Epithelial cell of proximal tubule (primary cell): ENCODE measurements around the gene NAA16. TPM values are rescaled to one million over a fixed set of nuclear protein-coding genes. Genes with fewer than 3 reads are reported as not detected.
A peak's percentile ranks its signal among the peaks of the same experiment; 100 is the strongest.

Experiments used
- DNase-seq: peaks from one replicate; pipeline ENCODE4 v3.0.0-alpha.2; 2011; ENCODE audit warnings: low read depth
- H3K4me3 ChIP-seq: 2 replicates; pipeline ENCODE4 v1.5.1; 2011; ENCODE audit warnings: low read depth, mild to moderate bottlenecking, low read length
- total RNA-seq: library from RNA; depleted of rRNA; stranded (reverse); fragments of >200 nt; gene quantifications from 2 replicates; pipeline ENCODE4 v1.2.3, GENCODE V29; 2015
- TF ChIP-seq, protein P1 (sequence below): conservative IDR thresholded peaks from 2 replicates; pipeline ENCODE4 v1.5.1; 2012; ENCODE audit warnings: low read depth, mild to moderate bottlenecking, low read length

Gene NAA16
- total RNA-seq, result 5.7 and 9.6 TPM in 2 replicates

DNA sequence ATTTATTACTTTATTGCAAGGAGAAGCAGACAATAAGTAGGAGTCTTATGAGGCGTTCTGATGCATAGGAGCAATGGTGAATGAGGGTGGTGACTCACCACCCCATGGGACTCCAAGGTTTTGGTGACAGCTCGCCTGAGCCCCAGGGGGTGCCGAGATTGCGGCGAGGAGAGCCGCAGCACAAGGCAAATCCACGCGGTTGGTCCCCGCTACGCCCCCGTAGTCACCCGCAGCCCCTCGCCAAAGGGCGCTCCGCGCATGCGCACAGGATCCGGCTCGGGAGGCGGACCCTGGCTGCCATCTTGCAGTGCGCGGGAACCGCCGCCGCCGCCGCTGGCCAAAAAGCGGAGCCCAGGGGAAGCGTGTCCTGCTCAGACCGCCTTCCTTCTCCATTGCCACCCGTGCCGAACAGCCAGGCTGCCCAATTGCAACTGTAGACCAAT is at the start of gene NAA16:
NAA16 (plus strand) TSS at position 305 of the 443 bp plus-strand sequence. CDS start 262 bp downstream, outside the sequence.
- H3K4me3 ChIP-seq, result peak within 1 kb of the TSS; percentile 96
- DNase-seq, result no peak
- TF ChIP-seq, protein P1, sequence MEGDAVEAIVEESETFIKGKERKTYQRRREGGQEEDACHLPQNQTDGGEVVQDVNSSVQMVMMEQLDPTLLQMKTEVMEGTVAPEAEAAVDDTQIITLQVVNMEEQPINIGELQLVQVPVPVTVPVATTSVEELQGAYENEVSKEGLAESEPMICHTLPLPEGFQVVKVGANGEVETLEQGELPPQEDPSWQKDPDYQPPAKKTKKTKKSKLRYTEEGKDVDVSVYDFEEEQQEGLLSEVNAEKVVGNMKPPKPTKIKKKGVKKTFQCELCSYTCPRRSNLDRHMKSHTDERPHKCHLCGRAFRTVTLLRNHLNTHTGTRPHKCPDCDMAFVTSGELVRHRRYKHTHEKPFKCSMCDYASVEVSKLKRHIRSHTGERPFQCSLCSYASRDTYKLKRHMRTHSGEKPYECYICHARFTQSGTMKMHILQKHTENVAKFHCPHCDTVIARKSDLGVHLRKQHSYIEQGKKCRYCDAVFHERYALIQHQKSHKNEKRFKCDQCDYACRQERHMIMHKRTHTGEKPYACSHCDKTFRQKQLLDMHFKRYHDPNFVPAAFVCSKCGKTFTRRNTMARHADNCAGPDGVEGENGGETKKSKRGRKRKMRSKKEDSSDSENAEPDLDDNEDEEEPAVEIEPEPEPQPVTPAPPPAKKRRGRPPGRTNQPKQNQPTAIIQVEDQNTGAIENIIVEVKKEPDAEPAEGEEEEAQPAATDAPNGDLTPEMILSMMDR, result no peak

DNA sequence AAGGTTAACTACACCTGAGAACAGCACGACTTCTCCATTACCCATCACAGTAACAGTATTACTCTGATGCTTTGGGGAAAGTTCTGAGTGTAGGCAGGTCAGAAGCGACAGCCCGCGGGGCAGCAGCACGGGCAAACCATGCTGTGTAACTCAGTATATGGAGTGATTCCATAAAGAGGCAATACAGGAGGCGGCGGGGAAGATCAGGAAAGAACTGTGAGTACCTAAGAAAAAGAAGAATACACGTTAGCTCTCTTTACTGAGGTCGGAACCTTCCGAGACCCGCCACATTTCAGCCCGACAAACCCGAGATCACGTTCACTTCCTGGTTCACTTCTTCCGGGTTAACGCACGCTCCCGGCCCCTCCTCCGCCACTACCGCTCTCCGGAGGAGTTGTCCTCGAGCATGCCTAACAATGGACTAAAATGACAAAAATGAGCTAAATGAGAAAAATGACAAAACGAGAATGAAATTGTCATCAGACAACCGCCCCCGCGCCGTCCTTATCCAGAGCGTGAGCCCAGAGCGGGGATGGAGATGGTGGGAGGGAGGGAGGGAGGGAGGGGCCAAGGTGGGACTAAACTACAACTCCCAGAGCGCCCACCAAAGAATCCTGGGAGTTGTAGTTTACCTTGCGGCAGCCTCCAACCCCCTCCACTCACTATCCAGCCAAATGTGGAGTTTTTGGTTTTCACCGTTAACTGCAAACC is 47.7 kb upstream of the NAA16 start, which contains the start of gene MTRF1:
MTRF1 (minus strand) TSS at position 316 of the 711 bp plus-strand sequence. CDS start 2,669 bp downstream, outside the sequence.
- DNase-seq, result no peak
- TF ChIP-seq, protein P1, result no peak
- H3K4me3 ChIP-seq, result peak within 1 kb of the TSS; percentile 83

DNA sequence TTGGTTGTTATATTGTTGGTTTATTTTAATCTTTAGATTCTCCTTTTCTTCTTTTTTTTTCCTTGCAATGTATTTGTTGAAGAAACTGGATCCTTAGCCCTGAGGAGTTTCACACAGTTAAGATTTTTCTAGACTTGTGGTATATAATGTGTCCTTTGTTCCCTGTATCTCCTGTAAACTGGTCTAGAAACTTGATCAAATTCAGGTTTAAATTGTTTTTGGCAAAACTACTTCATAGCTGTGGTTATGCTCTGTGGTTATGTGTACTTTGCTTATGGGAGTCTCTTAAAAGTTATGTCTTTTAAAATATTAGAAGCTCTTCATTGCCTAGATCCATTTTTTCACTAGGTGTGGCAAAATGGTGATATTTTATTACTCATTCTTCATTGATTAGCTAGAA is 44.0 kb upstream of the NAA16 start:
- DNase-seq, result no peak
- H3K4me3 ChIP-seq, result no peak overlapping the region
- TF ChIP-seq, protein P1, result no peak

DNA sequence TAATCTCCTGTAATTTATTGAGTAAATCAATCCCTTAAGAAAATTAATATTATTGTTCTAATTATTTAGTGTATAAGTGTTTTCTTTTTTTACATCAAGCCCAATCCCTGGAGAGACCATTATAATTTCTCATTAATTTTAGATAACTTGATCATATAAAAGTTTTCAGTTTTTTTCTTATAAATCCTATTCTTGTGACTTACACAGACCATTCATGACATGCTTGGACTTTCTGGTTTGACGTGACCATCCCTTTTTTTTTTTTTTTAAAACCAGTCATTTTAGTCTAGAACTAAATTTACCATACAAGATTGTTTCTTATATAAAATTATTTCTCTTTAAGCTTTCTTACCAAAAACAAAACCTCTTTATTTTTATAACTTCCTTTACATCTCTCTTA is 42.3 kb upstream of the NAA16 start:
- no peak for DNase-seq
- no peak overlapping the region for H3K4me3 ChIP-seq
- TF ChIP-seq, protein P1, result no peak

DNA sequence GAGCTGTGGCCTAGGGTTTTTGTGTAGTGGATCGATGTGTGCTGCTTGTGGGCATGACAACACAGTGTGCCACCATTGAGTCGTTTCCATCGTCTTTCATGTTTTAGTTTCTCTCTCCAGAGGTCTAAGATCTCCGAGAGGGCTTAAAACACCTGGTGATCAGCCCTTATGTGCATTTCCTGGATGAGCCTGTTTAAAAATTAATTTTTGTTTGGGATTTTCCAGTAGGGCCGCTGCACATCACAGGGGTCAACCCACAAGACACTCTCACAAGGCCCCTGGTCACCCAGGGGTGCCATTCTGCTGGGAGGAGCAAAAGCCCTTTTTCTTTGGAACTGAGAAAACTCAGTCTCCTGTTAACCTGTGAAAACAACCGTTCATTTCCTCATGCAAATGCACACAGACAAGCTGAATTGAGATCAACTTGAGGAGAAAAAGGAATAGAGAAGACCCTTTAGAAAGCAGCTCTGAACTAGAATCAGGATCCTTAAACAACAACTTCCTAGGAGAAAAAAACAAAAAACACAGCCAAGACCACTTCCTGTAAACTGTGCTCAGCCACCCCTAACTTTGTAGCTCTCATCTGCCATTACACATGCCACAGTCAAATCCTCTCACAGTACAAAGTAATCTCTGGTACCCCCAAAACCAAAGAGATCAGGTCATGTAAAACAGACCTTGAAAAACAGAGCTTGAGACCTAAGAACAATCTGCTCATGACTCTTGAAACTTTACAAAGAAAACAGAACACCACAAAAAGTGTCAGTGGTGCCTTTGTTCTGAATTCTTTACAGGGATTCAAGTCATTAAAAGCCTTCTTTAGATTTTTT is 39.4 kb upstream of the NAA16 start:
- H3K4me3 ChIP-seq, result no peak overlapping the region
- TF ChIP-seq, protein P1, result no peak
- DNase-seq, result no peak

DNA sequence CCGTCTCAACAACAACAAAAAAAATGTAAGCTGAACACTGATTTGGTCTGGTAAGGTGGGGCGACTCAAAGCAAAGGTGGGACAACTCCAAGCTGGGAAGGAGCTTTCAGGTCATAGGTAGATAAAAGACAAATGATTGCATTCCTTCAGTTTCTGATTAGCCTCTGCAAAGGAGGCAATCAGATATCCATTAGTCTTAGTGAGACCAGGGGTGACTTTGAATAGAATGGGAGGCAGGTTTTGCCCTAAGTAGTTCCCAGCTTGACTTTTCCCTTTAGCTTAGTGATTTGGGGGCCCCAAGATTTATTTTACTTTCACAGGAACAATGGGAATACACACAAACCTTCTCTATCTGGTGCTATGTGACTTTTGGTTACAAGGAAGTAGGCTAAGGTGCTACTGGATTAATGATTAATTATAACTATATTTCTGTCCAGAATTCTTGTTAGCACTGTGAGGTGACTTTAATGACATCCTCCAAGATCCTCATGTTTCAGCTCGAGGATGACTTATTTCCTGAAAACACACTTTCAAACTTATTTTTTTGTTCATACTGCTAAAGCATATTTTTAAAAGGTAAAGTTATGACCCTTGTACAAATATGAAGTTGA is 37.1 kb upstream of the NAA16 start:
- DNase-seq, result no peak
- TF ChIP-seq, protein P1, result no peak
- H3K4me3 ChIP-seq, result no peak overlapping the region
